GM15510 (cell line): Measurements from ENCODE around the gene CIAO3.

Experiments
- POLR2A ChIP-seq: IDR thresholded peaks from 3 replicates; pipeline ENCODE4 v1.6.1; 2011; ENCODE audit warnings: borderline replicate concordance; ENCODE audit not compliant: insufficient read length; ENCODE audit errors: extremely low read depth

Gene CIAO3

GRCh38 chr16:714558-715476 is 26.0 kb downstream of the CIAO3 start, which contains the start of gene METRN:
TSS of gene METRN (plus strand) at chr16:715118. CDS start at chr16:715290, 172 bp downstream.
- peak; percentile 40 for TF ChIP-seq POLR2A

- no peak for TF ChIP-seq POLR2A
Observed at GRCh38 chr16:714079-714478, 26.7 kb downstream of the CIAO3 start.

GRCh38 chr16:711548-712320 is 29.1 kb downstream of the CIAO3 start:
- TF ChIP-seq POLR2A = no peak

GRCh38 chr16:711084-711483 is 29.7 kb downstream of the CIAO3 start:
- no peak for TF ChIP-seq POLR2A

- TF ChIP-seq POLR2A = no peak
Observed at GRCh38 chr16:710500-711075, 30.2 kb downstream of the CIAO3 start.

- no peak for TF ChIP-seq POLR2A
Observed at GRCh38 chr16:709566-710499, 31.0 kb downstream of the CIAO3 start.

- no peak for TF ChIP-seq POLR2A
Observed at GRCh38 chr16:708959-709358, 31.8 kb downstream of the CIAO3 start.

GRCh38 chr16:708019-708418 is 32.8 kb downstream of the CIAO3 start:
- no peak for TF ChIP-seq POLR2A

GRCh38 chr16:707062-707538 is 33.7 kb downstream of the CIAO3 start:
- TF ChIP-seq POLR2A = no peak

- TF ChIP-seq POLR2A = no peak
Observed at GRCh38 chr16:706189-707061, 34.4 kb downstream of the CIAO3 start.

GRCh38 chr16:705431-706188 is 35.2 kb downstream of the CIAO3 start, which contains the start of gene FBXL16:
TSS of gene FBXL16 (minus strand) at chr16:705801. CDS start at chr16:697405, 8,396 bp downstream.
- no peak for TF ChIP-seq POLR2A
